Measurements from ENCODE around the gene GBX2.

Gene GBX2

DNA sequence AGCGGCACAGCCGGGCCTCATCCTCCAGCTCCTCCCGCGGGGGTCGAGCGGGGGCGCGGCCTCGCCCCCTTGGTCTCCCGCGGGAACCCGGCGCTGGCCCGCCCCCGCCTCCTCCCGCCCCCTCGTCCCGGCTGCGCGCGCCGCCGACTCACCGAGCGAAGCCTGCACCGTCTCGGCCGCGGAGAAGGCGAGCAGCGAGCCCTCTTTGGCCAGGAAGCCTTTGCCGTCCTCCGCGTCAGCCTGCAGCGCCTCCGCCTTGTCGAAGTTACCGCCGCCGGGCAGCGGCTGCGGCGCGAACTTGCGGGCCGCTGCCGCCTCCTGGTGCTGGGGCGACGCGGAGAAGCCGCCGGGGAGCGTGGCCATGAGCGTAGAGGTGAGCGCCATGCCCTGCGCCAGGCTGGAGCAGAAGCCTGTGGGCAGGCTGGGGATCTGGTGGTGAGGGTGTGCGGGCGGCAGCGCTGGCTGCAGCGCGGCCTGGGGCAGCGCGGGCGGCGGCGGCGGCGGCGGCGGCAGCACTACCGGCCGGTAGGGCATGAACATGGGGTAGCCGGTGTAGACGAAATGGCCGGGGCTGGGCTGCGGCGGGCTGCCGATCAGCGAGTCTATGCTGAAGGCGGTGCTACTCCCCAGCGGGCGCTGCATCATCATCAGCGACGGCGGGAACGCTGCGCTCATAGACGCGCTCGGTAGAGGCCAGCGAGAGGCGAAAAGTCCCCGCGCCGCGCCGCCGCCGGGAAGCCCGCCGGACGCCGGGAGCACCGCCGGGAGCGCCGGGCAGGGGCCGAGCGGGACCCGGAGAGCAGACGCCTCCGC lies 683 bp downstream of the GBX2 start:
- DNase-seq (ENCODE audit: low read depth), result peak; percentile 62

GRCh38 chr2:236166796-236167296 lies 1.3 kb downstream of the GBX2 start:
- no peak for DNase-seq (ENCODE audit: low read depth)

DNA sequence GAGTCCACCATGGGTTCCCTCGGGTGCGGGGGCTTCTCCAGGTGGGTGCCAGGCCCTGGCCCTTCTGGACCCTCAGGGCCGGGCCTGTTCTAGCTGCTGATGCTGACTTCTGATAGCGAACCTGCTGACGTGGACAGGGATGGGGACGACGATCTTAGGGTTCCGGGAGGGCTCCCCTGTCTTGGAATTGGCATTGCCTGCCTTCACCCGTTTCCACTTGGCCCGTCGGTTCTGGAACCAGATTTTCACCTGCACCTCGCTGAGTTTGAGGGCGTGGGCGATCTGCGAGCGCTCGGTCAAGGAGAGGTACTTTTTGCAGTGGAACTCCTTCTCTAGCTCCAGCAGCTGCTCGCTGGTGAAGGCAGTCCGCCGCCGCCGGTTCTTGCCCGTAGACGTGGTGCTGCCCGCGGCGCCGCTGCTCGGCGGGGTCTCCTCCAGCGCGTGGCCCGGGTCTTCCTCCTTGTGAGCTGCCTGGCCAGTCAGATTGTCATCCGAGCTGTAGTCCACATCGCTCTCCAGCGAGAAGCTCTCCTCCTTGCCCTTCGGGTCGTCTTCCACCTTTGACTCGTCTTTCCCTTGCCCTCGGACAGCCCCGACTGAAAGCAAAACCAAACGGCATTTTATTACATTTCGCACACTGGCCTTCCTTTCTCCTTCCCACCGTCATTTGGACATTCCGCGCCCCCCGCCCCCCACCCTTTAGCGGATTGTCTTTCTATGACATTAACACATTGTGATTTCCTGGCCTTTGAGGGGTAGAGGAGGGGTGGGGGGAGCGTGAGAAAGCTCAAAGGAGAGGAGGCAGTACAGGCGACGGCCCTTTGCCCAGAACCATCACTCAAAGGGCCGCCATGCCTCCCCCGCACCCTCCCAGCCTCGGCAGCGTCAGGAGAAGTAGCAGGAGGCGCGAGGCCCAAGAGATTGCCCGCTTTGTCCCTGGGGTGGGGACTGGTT lies 2.1 kb downstream of the GBX2 start:
- no peak for DNase-seq (ENCODE audit: low read depth)

- DNase-seq (ENCODE audit: low read depth), result no peak
These were observed 3.0 kb downstream of the GBX2 start for GRCh38 chr2:236164925-236165841.

DNA sequence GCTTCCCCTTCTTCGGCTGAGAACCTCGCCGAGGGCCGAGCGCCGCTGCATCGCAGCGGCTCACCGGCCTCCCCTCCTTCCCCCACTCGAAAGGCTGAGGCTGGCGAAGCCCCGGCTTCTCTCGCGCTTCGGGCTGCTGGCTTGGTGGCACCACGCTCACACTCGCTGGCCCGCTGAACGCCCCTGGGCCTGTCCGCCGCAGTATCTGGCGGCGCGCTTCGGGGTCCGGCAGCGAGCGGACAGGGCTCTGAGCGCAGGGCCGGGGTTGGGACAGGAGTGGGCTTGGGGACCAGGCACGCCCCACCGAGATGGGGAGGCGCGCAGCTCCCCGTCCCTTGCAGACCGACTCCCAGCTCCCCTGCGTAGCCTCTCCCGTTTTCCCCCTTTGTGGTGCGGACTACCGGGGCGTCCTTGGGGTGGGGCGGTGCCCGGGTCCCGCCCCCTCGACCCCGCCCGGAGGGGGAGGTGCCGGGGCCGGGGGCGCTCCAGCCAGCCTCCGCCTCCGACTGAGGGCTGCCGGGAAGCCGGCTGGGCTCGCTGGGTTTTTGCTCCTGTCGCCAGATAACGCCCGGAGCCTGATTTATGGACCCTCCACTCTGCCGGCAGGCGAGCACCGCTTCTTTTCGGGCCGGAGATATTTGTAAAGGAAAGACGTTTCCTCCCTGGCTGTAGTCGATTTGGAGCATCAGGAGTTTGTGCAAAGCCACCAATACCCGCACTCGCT lies 3.8 kb downstream of the GBX2 start:
- no peak for DNase-seq (ENCODE audit: low read depth)

DNA sequence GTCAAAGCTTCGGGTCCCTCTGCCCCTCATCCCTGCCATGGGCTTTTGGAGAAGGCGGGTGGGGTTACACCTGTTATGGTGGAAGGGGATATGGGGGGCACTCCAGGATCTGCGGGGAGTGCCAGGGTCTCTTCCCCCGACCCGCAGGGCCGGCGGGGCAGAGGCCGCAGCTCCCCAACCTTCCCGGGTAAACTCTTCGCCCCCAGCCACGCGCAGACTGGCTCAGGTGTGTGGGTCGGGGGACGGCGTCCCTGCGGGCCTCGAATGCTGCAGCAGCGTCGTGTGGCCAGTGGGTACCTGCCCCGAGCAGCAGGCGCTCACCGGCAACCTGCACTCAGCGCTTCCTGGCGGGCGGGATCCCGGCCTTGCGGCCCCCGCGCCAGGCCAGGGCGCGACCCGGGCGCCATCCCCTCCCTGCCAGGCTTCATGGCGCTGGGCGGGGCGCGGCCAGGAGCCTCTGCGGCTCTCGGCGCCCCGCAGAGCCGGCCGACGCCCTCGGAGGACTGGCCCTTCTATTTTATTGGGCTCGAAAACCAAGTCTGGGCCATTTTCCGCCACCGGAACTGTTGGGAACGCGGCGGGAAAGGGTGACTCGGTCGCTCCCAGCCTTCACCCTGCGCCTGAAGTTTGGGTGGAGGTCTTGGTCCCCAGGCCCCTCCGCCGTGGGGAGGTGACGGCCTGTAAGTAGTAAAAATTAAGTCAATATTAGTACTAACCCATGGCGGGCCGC lies 4.5 kb downstream of the GBX2 start:
- DNase-seq (ENCODE audit: low read depth), result no peak

DNA sequence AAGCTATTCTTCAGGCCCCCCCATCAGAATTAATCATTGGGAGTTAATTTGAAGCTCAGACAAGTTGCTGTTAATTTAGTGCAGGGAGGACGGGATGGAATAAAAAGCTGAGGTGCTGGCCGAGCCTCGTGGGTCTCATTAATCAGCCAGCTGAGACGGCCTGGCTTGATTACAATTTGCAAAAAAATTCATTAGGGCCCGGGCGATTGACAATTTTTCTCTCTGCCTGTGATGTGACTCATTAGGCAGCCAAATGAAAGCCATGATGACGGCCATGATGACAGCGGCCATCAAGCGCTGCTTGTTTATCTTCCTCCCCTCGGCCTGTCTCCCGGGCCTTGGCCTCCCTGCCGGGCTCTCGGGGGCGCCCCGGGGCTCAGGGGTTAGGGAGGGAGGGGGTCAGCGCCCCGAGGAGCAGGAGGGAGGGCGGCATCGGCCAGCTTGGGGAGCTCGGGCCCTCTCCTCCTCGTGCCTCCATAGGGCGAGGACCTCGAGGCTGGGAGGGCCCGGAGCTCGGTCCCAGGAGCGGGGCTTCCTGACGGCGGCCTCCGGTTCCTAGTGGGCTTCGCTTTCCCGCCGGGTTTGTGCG lies 5.2 kb downstream of the GBX2 start:
- DNase-seq (ENCODE audit: low read depth), result no peak

- DNase-seq (ENCODE audit: low read depth), result no peak
These were observed 5.9 kb downstream of the GBX2 start for GRCh38 chr2:236162031-236162845.

GRCh38 chr2:236161531-236161930 lies 6.7 kb downstream of the GBX2 start:
- no peak for DNase-seq (ENCODE audit: low read depth)

DNA sequence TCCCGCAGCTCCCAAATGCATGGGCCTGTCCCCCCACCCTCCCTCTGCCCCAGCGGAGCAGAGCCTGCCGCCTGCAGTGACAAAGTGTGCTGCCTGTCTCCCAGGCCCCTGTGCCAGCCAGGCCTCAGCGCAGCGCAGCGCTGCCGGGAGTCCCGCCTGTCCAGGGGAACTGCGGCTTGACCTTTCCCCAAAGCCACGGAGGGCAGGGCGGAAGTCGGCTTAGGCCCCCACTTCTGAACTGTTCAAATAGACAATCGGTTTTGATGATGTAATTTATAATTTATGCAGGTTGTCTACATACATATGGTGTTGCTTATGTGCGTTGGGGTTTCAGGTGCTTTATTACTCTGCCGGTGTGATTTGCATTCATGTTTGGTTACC lies 7.1 kb downstream of the GBX2 start:
- DNase-seq (ENCODE audit: low read depth), result no peak

DNA sequence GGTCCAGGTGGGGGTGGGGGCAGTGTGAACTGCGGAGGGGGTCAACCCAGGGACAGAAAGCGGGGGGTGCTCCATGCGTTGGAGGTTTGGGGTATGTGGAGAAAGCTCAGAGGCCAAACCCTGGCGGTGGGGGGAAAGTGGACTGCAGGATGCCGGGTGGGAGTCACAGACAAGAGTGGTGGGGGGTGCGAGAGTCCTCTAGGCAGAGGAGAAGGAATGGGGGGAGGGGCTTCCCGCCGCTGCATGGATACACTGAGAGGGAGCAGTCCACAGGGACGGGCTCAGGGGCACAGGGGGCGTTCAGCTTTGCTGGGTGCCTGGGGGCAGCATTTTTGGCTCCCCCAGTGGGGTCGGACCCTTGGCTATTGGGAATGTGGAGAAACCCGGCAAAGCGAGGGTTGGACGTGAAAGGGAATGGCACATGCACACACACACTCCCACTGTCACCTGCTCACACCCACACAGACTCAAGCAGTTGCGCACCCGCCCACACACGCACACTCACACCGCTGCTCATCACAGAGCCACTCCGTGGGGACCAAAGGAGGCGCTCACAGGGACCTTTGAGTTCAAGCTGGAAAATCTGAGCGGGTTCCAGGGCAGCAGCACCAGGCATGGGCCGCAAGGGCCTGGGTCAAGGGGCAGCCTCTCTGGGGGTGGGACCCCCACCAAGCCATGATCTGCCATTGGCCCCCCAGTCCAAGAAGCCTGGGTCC lies 7.7 kb downstream of the GBX2 start:
- no peak for DNase-seq (ENCODE audit: low read depth)

GRCh38 chr2:236159778-236160170 lies 8.4 kb downstream of the GBX2 start:
- no peak for DNase-seq (ENCODE audit: low read depth)

DNA sequence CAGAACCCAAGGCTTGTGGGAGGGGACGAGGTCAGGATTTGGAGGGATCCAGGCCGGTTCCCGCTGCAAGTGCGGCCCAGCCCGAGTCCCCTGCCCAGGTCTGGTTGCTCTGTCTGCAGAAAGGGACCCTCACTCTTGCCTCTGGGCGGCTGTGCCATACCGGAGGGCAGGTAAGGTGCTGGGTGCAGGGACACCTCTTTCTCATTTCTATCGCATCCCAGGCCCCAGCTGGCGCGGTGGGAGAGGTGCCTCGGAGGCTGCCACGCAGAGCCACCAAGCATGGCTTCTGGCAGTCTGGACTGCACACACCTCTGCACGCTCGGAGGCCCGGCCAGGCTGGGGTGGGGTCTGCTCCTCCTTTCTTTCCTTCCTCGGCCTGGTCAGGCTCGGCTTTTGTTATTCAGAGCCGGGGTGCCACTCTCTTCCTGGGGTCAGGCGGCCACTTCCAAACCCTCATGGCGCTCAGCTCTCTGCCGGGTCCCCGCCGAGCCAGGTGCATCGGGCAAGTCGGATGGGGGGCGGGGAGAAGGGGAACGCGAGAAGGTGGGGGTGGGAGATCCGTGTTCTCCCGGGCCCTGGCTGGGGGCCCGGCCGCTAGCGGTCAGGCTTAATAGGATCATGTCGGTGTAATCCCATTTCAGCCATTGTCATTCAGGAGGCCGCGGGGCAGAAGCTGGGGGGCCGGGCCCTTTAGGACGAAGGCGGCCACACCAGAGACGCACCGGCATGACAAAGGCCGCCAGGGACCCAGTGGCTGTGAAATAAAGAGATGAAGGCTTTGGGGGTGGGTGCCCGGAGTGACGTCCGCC lies 9.0 kb downstream of the GBX2 start:
- DNase-seq (ENCODE audit: low read depth), result no peak

DNA sequence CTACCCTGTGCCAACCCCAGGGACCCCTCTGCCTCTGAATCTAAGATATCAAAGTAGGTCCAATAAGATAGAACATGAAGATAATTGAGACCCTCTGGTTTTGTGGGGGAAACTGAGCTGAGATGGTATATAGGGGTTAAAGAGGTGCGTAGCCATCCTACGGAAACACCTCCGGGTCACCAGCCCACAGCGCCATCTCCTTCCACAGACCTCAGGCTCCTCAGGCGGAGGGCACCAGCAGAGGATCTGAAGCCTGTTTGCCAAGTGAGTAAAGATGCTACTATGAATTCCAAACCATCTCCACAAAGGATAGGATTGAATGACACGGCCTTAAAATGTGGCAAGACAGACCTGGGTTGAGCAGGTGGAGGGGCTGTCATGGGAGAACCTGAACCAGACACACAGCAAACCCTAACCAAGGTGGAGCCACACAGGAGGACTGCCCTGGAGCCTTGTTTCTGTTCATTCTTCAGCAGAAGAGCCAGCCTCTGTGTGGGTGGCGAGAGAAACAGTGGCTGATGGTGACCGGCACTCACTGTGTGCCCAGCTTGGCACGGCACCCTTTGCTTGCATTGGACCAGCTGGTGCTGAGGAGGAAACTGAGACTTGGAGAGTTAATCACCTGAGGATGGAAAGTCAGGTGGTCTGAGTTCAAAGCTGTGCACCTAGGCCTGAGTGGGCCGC lies 10.2 kb downstream of the GBX2 start:
- no peak for DNase-seq (ENCODE audit: low read depth)

DNA sequence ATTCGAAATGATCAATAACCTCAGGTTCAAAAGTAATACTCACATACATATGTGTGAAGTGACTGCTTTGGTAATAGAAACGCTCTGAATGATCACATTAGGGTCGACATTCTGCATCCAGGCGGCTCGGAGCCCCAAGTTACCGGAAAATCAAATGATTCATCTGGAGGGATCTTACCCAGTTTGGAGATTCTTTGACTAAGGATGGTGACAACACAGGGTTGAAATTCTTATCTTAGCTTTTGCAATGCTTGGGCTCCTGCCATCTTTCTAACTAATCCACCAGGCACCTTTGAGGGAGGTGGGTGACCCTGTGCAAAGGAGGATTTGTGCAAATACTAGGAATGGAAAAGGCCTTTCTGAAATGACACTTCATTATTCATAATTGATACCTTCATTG lies 10.8 kb downstream of the GBX2 start:
- DNase-seq (ENCODE audit: low read depth), result no peak

DNA sequence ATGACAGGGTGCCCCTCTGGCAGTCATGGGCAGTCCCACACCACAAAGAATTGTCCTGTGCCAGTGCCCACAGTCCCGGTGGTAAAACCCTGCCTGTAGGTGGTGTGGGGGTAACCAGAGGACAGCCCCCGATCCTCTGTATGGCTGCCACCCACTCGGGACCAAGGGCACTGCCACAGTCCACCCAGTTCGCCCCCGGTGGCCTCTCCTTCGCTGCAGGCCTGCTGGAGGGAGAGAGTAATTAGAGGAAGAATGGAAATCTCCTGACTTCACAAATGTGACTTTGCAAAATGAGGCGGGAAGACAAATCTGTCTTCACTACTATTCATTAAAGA lies 11.4 kb downstream of the GBX2 start:
- no peak for DNase-seq (ENCODE audit: low read depth)

Data from iris pigment epithelial cell (primary cell).